GM13977 (cell line): ENCODE results near the gene HHAT.

Experiments
- DNase-seq: peaks from one replicate; pipeline ENCODE4 v3.0.0; 2012; ENCODE audit warnings: low spot score
- CTCF ChIP-seq: IDR thresholded peaks from 2 replicates; pipeline ENCODE4 v1.5.1; 2012; ENCODE audit warnings: mild to moderate bottlenecking, control low read depth; ENCODE audit not compliant: insufficient read depth; ENCODE audit errors: extremely low read depth, missing control alignments
- in situ Hi-C: fragments of 300-500 bp; cut with MboI; formaldehyde crosslinking; loops from one replicate; pipeline ENCODE4 v1.12.0; 2022; ENCODE audit warnings: low sequenced_read_pairs, low pct_unique_long_range_greater_than_20kb, mixed read lengths, inconsistent platforms; ENCODE audit not compliant: unreplicated experiment

The HHAT gene

DNA sequence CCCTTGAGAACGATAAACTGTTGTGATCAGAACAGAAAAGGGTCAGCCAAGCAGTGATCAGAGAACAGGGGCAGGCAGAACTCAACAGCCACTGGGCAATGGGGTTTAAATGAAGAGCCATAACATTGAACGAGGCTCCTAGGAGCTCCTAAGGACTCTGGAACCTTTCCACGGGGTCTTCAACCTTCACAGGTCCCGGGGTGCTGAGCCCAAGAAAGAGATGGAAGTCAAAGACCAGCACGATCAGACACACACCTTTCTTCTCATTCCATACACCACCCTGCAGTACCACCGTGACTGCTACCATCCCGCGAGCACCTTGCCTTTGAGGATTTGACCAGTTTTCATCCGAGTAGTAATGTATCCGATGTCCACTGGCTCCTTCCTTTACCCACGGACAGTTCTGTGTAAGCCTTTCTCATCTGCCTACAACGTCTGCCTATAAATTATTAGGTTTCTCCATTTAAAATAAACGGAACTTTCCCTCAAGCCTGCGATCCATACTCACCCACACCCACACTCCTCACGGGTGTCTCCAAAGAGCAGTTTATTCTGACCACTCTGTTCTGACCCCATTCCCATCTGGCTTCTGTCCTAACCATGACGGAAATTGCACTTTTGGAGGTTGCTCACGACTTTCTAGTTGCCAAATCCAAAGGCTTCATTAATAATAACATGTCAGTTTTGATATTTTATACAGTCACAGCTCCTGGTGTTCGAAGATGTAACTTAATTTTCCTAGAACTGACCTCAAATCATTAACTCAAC, 16.8 kb upstream of the HHAT start:
- DNase-seq = no peak
- no peak for TF ChIP-seq CTCF
- in situ Hi-C loops = loop anchor here (25.0 kb wide), 1 partner anchor 450 kb away; no protein-coding TSS in a partner anchor

GRCh38 chr1:210313046-210313595, 15.6 kb upstream of the HHAT start:
- DNase-seq = no peak
- TF ChIP-seq CTCF = no peak
- in situ Hi-C loops = loop anchor here (25.0 kb wide), 1 partner anchor 451 kb away; no protein-coding TSS in a partner anchor

DNA sequence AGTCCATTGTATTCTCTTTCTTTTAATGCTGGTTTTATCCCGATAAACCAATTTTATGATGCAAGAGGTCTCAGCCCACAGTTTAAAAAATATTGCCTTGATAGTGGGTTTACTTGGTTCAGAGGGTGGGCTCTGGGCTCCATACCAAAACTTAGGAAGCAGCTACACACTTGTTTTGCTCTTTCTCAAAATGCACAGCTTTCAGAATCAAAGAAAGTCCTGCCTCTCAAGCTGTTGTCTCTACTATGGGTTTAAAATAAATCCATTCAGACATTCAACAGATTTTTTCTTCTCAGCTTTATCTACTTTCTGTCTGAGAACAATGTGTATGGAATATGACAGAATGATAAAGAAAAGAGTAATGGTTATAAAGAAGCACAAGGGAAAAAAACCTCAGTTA, 14.8 kb upstream of the HHAT start:
- DNase-seq = no peak
- in situ Hi-C loops = loop anchor here (25.0 kb wide), 1 partner anchor 452 kb away; no protein-coding TSS in a partner anchor
- TF ChIP-seq CTCF = no peak

DNA sequence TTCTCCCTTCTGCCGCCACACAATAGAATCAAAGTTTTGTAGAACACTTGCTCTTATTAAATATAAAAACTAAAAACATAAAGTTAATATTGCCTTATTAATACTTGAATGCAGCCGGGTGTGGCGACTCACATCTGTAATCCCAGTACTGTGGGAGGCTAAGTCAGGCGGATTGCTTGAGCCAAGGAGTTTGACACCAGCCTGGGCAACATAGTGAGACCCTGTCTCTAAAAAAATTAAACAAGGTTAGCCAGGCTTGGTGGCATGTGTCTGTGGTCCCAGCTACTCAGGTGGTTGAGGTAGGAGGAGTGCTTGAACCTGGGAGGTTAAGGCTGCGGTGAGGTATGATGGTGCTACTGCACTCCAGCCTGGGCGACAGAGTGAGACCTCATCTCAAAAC, 13.2 kb upstream of the HHAT start:
- in situ Hi-C loops = loop anchor here (25.0 kb wide), 1 partner anchor 453 kb away; no protein-coding TSS in a partner anchor
- no peak for DNase-seq
- no peak for TF ChIP-seq CTCF

GRCh38 chr1:210321131-210321530, 7.6 kb upstream of the HHAT start:
- in situ Hi-C loops = loop anchor here (25.0 kb wide), 1 partner anchor 459 kb away; no protein-coding TSS in a partner anchor
- TF ChIP-seq CTCF = no peak
- no peak for DNase-seq

DNA sequence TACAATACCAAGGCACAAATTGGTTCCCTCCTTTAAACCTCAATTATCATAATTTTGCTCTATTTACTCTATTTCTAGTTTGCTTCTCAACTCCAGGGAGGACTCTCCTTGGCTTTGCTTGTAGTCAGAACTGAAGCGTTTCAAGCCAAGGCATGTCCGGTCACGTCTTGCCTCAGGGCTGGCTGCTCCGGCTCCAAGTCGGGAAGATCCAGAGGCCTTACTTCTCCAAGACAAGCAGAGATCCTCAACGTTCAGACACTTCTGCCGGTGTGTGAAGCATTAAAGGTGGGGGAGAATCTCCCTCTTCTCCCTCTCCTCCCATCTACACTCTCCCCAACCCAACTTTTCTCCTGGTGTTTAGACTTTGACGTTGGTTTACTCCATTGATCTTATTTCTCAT, 7.2 kb upstream of the HHAT start:
- TF ChIP-seq CTCF = no peak
- DNase-seq = no peak
- in situ Hi-C loops = loop anchor here (25.0 kb wide), 1 partner anchor 459 kb away; no protein-coding TSS in a partner anchor
